GM12875 (cell line): Measurements from ENCODE around the gene NKAIN2.
"Not testable (repeated sequence)": the region's sequence is repeated elsewhere in the genome, so short reads cannot be mapped to it uniquely, and the experiment has no call there.

Experiments used
- H3K4me3 ChIP-seq: one replicate; pipeline ENCODE4 v1.5.1; 2011; ENCODE audit warnings: low read depth, low read length, control low read depth
- TF ChIP-seq, protein P1 (sequence below): IDR thresholded peaks from 2 replicates; pipeline ENCODE4 v1.5.1; 2011; ENCODE audit warnings: low read depth, mild to moderate bottlenecking, control low read depth, inconsistent platforms, low read length, moderate library complexity, borderline replicate concordance; ENCODE audit not compliant: insufficient read depth

The NKAIN2 gene

DNA sequence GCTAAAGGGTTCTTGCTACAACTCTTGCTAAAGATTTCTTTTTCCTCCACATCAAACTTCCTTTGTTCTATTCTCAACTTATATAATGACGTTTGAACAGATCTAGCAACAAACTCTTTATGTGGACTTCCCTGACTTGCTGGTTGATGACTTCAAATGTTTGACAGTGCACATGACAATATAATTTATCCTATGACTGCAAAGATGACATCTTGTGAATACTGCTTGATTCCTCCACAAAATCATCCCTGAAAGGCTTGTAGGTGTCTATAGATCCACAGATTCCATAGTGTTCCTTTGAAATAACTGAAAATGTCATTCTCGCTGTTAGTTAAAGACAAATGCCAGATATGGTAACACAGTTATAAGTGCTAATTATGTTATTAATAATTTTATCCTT lies 478.9 kb downstream of the NKAIN2 start:
- TF ChIP-seq, protein P1, sequence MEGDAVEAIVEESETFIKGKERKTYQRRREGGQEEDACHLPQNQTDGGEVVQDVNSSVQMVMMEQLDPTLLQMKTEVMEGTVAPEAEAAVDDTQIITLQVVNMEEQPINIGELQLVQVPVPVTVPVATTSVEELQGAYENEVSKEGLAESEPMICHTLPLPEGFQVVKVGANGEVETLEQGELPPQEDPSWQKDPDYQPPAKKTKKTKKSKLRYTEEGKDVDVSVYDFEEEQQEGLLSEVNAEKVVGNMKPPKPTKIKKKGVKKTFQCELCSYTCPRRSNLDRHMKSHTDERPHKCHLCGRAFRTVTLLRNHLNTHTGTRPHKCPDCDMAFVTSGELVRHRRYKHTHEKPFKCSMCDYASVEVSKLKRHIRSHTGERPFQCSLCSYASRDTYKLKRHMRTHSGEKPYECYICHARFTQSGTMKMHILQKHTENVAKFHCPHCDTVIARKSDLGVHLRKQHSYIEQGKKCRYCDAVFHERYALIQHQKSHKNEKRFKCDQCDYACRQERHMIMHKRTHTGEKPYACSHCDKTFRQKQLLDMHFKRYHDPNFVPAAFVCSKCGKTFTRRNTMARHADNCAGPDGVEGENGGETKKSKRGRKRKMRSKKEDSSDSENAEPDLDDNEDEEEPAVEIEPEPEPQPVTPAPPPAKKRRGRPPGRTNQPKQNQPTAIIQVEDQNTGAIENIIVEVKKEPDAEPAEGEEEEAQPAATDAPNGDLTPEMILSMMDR, result no peak

DNA sequence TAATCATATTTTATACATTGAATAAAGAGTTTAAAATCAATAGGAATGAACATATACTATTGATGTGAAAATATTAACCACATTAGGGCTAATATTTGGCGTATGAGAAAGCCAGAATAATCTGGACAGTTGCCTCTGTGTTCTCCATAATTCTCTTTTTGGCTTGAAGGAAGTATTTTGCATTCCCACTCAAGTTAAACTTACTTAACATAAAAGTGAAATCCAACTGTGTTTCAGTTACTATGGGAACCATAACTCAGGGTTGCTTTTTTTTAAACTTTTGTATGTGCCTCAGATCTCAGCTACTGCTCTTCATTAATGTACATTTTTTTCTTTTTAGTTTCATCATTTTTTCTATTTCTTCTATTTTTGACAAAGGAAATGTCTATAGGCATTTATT lies 479.8 kb downstream of the NKAIN2 start:
- no peak overlapping the region for H3K4me3 ChIP-seq
- TF ChIP-seq, protein P1, result no peak

More for the DNA sequence above, 478.9 kb downstream of the NKAIN2 start:
- no peak overlapping the region for H3K4me3 ChIP-seq

DNA sequence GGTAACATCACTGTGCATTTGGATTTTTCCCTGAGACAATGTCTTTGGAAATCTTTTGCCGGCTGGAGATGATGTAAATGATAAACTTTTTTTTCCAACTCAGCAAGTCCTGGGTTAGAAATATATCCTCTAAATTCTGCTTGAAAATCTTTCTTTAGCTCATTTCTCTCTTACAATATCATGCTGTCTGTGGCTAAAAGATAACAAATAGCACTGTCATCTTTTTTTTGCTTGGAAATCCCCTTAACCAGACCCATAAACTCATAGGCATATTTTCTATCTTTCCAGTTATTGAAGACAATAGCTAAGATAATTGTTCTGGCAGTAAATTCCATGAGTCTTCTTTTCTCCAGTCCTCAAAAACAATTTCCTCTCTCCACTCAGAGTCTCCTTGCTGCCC lies 481.5 kb downstream of the NKAIN2 start:
- TF ChIP-seq, protein P1, result no peak
- H3K4me3 ChIP-seq, result no peak overlapping the region

DNA sequence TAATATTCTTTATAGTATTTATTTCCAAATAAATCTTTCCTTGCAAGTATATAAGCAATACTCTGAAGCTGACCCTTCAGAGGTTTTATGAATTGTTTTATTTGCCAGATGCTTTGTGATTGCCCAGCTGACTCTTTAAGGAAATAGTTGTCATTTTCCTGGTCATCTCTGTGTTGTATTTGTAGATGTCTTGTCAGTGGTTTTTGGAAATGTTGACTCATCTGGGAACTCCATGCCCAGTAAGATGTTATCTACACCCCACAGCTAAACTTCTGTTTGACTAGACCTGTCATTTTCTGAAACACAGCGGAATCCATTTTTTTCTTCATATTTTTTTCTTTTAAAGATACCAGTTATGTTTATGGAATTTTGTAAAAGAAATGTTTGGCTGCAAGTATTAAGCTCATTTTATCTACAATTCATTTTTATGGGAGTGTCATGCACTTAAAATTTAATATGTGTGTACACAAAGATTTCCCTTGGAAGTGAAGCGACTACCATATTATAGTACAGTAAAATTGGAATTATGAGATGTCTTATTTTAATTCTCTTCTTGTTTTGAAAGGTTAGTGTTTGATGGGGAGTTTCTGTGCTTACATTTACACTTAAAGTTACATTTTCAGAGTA lies 491.0 kb downstream of the NKAIN2 start:
- TF ChIP-seq, protein P1, result no peak
- no peak overlapping the region for H3K4me3 ChIP-seq

DNA sequence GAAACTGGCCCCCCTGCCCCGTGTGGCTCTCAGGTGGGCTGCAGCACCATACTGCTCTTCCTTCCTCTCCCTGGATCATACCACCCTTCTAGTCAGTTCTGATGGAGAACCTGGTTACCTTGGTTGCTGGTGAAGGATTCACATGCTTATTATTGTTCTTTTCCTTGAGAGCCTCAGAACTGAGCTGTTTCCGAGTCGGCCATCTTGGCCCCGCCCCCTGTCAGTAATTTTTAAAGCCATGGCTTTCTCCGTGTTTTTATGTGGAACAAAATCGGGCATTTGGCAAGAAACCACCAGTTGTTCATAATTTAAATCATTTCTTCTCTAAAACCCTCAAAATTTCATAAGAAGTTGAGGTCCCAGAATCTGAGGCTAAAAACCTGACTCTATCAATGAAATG lies 493.8 kb downstream of the NKAIN2 start:
- H3K4me3 ChIP-seq, result no peak overlapping the region
- TF ChIP-seq, protein P1, result no peak

DNA sequence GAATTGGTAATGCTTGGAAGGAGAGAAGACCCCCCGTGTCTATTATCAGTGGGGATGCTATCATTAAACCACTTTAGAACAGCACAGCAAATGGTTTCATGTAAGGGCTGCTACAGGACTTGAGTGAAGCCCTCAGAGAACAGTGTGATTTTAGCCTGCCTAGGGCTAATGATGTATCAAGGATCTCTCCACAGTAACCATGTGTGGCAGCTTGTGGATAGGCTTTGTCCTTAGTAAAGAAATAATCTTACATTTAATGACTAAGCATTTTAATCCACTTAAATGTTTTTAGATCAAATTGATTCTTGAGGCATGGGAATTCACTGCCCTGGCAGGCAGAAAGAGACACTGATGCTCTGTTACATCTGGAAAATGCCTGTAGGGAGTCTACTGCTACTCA lies 495.1 kb downstream of the NKAIN2 start:
- H3K4me3 ChIP-seq, result no peak overlapping the region
- TF ChIP-seq, protein P1, result no peak

DNA sequence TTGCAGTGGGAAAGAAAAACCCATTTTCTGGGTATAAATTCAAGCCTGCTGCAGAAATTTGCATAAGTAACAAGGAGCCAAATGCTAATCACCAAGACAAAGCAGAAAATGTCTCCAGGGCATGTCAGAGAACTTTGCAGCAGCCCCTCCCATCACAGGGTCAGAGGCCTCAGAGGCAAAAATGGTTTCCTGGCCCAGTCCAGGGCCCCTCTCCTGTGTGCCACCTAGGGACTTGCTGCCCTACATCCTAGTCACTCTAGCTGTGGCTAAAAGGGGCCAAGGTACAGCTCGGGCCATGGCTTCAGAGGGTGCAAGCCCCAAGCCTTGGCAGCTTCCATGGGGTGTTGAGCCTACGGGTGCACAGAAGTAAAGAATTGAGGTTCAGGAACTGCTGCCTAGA lies 497.2 kb downstream of the NKAIN2 start:
- not testable (repeated sequence) for H3K4me3 ChIP-seq

DNA sequence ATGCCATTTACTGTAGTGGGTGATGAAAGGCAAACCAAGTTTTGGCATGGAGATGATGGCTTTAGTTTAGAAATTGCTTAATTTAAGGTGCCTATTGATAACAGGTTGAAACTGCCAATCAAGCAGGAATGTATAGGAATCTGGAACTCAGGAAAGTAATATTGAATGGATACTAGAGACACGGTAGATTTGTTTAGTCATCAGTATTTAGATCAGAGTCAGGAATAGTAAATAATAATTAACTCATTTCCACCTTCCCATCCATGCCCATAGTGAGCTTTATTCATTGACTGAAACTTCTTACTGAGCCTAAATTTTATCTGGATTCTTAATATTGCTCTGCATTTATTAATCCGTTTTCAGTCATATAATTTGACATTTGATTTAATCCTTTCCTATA lies 500.3 kb downstream of the NKAIN2 start:
- TF ChIP-seq, protein P1, result no peak
- no peak overlapping the region for H3K4me3 ChIP-seq
